Measurements from ENCODE around the gene IL10RB. TPM values are rescaled to one million over a fixed set of nuclear protein-coding genes. Genes with fewer than 3 reads are reported as not detected.

The IL10RB gene
- polyA plus RNA-seq, 1 donor: 76.6 TPM

DNA sequence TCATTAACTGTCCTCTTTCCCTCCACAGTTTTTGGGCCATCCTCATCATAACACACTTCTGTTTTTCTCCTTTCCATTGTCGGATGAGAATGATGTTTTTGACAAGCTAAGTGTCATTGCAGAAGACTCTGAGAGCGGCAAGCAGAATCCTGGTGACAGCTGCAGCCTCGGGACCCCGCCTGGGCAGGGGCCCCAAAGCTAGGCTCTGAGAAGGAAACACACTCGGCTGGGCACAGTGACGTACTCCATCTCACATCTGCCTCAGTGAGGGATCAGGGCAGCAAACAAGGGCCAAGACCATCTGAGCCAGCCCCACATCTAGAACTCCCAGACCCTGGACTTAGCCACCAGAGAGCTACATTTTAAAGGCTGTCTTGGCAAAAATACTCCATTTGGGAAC is 30.0 kb downstream of the IL10RB start:
- no peaks in the 10 kb centered on the region for H3K27me3 ChIP-seq (ENCODE audit: control insufficient read depth, insufficient read depth, low read length)
- no peak overlapping the region for H3K4me3 ChIP-seq (ENCODE audit: low read length)
- H3K4me1 ChIP-seq (ENCODE audit: control insufficient read depth, insufficient read depth, low read length): peaks cover 7% of the 10 kb centered on the region
- peaks cover 41% of the 10 kb centered on the region for H3K36me3 ChIP-seq (ENCODE audit: control insufficient read depth, insufficient read depth, low read length)
- H3K9me3 ChIP-seq (ENCODE audit: control insufficient read depth, low read depth, low read length): no peaks in the 10 kb centered on the region
- DNase-seq: no peak
- no peak overlapping the region for H3K27ac ChIP-seq (ENCODE audit: low read length)
- WGBS (ENCODE audit: insufficient coverage, low lambda C conversion rate): no CpG with 5 or more reads among the region's 6 CpGs

GRCh38 chr21:33299181-33299752 is 33.1 kb downstream of the IL10RB start:
- DNase-seq: no peak
- no peak overlapping the region for H3K4me3 ChIP-seq (ENCODE audit: low read length)
- peaks cover 17% of the 10 kb centered on the region for H3K4me1 ChIP-seq (ENCODE audit: control insufficient read depth, insufficient read depth, low read length)
- no peaks in the 10 kb centered on the region for H3K9me3 ChIP-seq (ENCODE audit: control insufficient read depth, low read depth, low read length)
- no peak overlapping the region for H3K27ac ChIP-seq (ENCODE audit: low read length)
- WGBS (ENCODE audit: insufficient coverage, low lambda C conversion rate): 20% methylated on average over 1 of the region's 5 CpGs
- H3K36me3 ChIP-seq (ENCODE audit: control insufficient read depth, insufficient read depth, low read length): peaks cover 15% of the 10 kb centered on the region
- H3K27me3 ChIP-seq (ENCODE audit: control insufficient read depth, insufficient read depth, low read length): no peaks in the 10 kb centered on the region

DNA sequence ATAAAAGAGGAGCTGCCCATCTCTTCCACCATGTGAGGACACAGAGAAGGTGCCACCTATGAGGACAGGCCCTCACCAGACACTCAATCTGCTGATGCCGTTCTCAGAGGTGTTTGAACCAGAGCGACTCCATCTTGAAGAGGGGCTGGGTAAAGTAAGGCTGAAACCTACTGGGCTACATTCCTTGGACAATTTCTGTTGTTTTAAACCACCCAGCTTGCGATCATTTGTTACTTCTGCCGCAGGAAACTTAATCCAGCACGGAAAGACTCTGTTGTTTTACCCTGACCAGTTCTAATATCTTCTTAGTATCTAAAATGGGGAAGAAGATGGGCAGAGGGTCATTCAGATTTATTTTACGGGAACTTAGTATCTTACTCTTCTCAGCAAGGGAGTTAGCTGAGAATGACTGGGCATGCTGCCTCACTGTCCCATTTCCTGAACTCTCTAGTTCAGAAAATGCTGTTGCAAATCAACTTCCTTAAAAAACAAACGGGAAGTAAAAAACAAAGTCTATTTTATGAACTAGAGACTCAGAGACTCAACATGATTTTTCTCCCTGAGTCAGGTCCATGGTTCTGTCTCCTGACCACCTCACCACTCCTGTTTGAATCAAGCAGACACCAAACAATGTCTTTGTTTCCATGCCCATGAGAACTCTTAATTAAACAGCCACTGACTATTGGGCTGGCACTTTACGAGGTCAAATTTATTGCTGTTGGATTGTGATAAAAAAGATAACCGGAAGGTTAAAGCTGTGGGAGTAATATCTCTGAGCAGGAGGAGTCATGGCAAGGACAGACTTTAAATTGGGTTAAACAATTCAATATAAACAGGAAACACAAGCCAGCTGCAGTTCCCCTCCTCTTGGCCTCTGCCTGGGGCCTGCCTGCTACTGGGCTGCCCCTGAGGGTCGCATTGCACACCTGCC is 34.8 kb downstream of the IL10RB start:
- peak in 1 of 2 donors; percentile 64 for DNase-seq
- no peak overlapping the region for H3K4me3 ChIP-seq (ENCODE audit: low read length)
- H3K4me1 ChIP-seq (ENCODE audit: control insufficient read depth, insufficient read depth, low read length): peaks cover 17% of the 10 kb centered on the region
- H3K27me3 ChIP-seq (ENCODE audit: control insufficient read depth, insufficient read depth, low read length): no peaks in the 10 kb centered on the region
- H3K9me3 ChIP-seq (ENCODE audit: control insufficient read depth, low read depth, low read length): no peaks in the 10 kb centered on the region
- peaks cover 10% of the 10 kb centered on the region for H3K36me3 ChIP-seq (ENCODE audit: control insufficient read depth, insufficient read depth, low read length)
- peak overlapping the region; percentile 44 for H3K27ac ChIP-seq (ENCODE audit: low read length)
- 80% methylated on average over 3 of the region's 10 CpGs for WGBS (ENCODE audit: insufficient coverage, low lambda C conversion rate)

GRCh38 chr21:33301632-33302002 is 35.5 kb downstream of the IL10RB start:
- DNase-seq: no peak
- WGBS (ENCODE audit: insufficient coverage, low lambda C conversion rate): no CpG with 5 or more reads among the region's 2 CpGs
- no peak overlapping the region for H3K4me3 ChIP-seq (ENCODE audit: low read length)
- peaks cover 17% of the 10 kb centered on the region for H3K4me1 ChIP-seq (ENCODE audit: control insufficient read depth, insufficient read depth, low read length)
- H3K9me3 ChIP-seq (ENCODE audit: control insufficient read depth, low read depth, low read length): no peaks in the 10 kb centered on the region
- no peaks in the 10 kb centered on the region for H3K27me3 ChIP-seq (ENCODE audit: control insufficient read depth, insufficient read depth, low read length)
- H3K27ac ChIP-seq (ENCODE audit: low read length): peak overlapping the region; percentile 44
- H3K36me3 ChIP-seq (ENCODE audit: control insufficient read depth, insufficient read depth, low read length): peaks cover 4% of the 10 kb centered on the region

DNA sequence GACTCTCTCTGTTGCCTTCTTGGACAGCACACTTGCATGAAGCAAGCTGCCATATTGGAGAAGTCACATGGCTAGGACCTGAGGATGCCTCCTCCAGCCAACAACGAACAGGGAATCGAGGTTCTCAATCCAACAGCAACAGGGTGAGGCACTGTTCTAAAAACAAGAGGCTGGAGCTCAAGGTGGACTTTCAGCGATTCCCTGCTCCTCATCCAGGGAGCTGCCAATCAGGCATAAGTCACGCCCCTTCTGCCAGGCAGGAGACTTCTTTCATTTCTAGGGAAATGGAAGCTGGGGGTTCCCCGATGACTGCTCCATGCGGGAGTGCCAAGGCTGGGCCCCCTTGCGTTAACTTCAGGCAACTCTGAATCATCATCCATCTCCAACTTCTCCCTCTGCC is 35.9 kb downstream of the IL10RB start:
- no peak for DNase-seq
- WGBS (ENCODE audit: insufficient coverage, low lambda C conversion rate): 80% methylated on average over 1 of the region's 7 CpGs
- H3K4me1 ChIP-seq (ENCODE audit: control insufficient read depth, insufficient read depth, low read length): peaks cover 17% of the 10 kb centered on the region
- H3K27ac ChIP-seq (ENCODE audit: low read length): peak overlapping the region; percentile 44
- H3K27me3 ChIP-seq (ENCODE audit: control insufficient read depth, insufficient read depth, low read length): no peaks in the 10 kb centered on the region
- no peak overlapping the region for H3K4me3 ChIP-seq (ENCODE audit: low read length)
- H3K36me3 ChIP-seq (ENCODE audit: control insufficient read depth, insufficient read depth, low read length): peaks cover 3% of the 10 kb centered on the region
- no peaks in the 10 kb centered on the region for H3K9me3 ChIP-seq (ENCODE audit: control insufficient read depth, low read depth, low read length)

DNA sequence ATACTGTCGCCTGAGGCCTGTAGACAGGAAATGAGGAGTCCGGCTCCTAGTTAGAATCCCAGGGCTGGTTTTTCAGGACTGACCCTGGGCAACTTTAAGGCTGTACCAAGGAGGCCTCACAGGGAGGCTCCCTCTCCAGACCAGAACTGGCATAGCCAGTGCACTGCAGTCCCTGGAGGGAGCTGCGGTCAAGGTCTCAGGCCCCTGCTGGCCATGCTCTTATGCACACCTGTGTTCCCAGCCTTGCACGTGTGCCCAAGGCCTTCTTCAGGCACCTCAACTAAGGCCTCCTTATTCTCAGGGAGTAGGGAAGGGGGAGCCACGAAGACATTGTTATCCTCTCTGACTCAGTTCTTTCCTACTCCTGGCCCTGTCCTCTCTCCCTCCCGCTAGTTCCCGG is 36.6 kb downstream of the IL10RB start:
- Histone ChIP-seq H3K27me3 (ENCODE audit: control insufficient read depth, insufficient read depth, low read length) (no peaks in the 10 kb centered on the region), H3K9me3 (ENCODE audit: control insufficient read depth, low read depth, low read length) (no peaks in the 10 kb centered on the region), H3K27ac (ENCODE audit: low read length) (no peak overlapping the region), H3K4me1 (ENCODE audit: control insufficient read depth, insufficient read depth, low read length) (peaks cover 17% of the 10 kb centered on the region), H3K36me3 (ENCODE audit: control insufficient read depth, insufficient read depth, low read length) (no peaks in the 10 kb centered on the region), H3K4me3 (ENCODE audit: low read length) (no peak overlapping the region)
- 78% methylated on average over 3 of the region's 7 CpGs for WGBS (ENCODE audit: insufficient coverage, low lambda C conversion rate)
- no peak for DNase-seq

GRCh38 chr21:33305344-33305671 is 39.1 kb downstream of the IL10RB start:
- H3K9me3 ChIP-seq (ENCODE audit: control insufficient read depth, low read depth, low read length): no peaks in the 10 kb centered on the region
- H3K36me3 ChIP-seq (ENCODE audit: control insufficient read depth, insufficient read depth, low read length): no peaks in the 10 kb centered on the region
- H3K4me3 ChIP-seq (ENCODE audit: low read length): no peak overlapping the region
- no CpG with 5 or more reads among the region's 4 CpGs for WGBS (ENCODE audit: insufficient coverage, low lambda C conversion rate)
- no peaks in the 10 kb centered on the region for H3K27me3 ChIP-seq (ENCODE audit: control insufficient read depth, insufficient read depth, low read length)
- H3K4me1 ChIP-seq (ENCODE audit: control insufficient read depth, insufficient read depth, low read length): peaks cover 17% of the 10 kb centered on the region
- no peak for DNase-seq
- no peak overlapping the region for H3K27ac ChIP-seq (ENCODE audit: low read length)

DNA sequence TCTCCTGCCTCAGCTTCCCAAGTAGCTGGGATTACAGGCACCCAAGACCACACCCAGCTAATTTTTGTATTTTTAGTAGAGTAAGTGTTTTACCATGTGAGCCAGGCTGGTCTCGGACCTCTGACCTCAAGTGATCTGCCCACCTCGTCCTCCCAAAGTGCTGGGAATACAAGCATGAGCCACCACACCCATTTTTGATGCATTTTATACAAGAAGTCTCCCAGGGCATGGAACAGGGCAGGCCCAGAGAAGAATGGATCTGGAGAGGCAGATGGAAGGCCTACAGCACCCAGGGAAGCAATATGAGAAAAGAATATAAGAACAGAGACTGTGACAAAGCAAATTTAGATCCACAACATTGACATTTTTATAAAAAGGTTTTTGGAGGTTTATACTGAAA is 39.8 kb downstream of the IL10RB start:
- DNase-seq: no peak
- H3K4me1 ChIP-seq (ENCODE audit: control insufficient read depth, insufficient read depth, low read length): peaks cover 12% of the 10 kb centered on the region
- H3K9me3 ChIP-seq (ENCODE audit: control insufficient read depth, low read depth, low read length): no peaks in the 10 kb centered on the region
- no peak overlapping the region for H3K4me3 ChIP-seq (ENCODE audit: low read length)
- H3K36me3 ChIP-seq (ENCODE audit: control insufficient read depth, insufficient read depth, low read length): no peaks in the 10 kb centered on the region
- no peak overlapping the region for H3K27ac ChIP-seq (ENCODE audit: low read length)
- no CpG with 5 or more reads among the region's 2 CpGs for WGBS (ENCODE audit: insufficient coverage, low lambda C conversion rate)
- no peaks in the 10 kb centered on the region for H3K27me3 ChIP-seq (ENCODE audit: control insufficient read depth, insufficient read depth, low read length)

GRCh38 chr21:33308586-33309490 is 42.7 kb downstream of the IL10RB start:
- Histone ChIP-seq H3K9me3 (ENCODE audit: control insufficient read depth, low read depth, low read length) (no peaks in the 10 kb centered on the region), H3K27ac (ENCODE audit: low read length) (no peak overlapping the region), H3K27me3 (ENCODE audit: control insufficient read depth, insufficient read depth, low read length) (no peaks in the 10 kb centered on the region), H3K4me3 (ENCODE audit: low read length) (no peak overlapping the region), H3K36me3 (ENCODE audit: control insufficient read depth, insufficient read depth, low read length) (no peaks in the 10 kb centered on the region), H3K4me1 (ENCODE audit: control insufficient read depth, insufficient read depth, low read length) (no peaks in the 10 kb centered on the region)
- WGBS (ENCODE audit: insufficient coverage, low lambda C conversion rate): no CpG with 5 or more reads among the region's 6 CpGs
- DNase-seq: no peak

- Histone ChIP-seq H3K36me3 (ENCODE audit: control insufficient read depth, insufficient read depth, low read length) (no peaks in the 10 kb centered on the region), H3K4me3 (ENCODE audit: low read length) (no peak overlapping the region), H3K4me1 (ENCODE audit: control insufficient read depth, insufficient read depth, low read length) (no peaks in the 10 kb centered on the region), H3K27ac (ENCODE audit: low read length) (no peak overlapping the region), H3K9me3 (ENCODE audit: control insufficient read depth, low read depth, low read length) (no peaks in the 10 kb centered on the region), H3K27me3 (ENCODE audit: control insufficient read depth, insufficient read depth, low read length) (no peaks in the 10 kb centered on the region)
- DNase-seq: no peak
- no CpG with 5 or more reads among the region's 1 CpG for WGBS (ENCODE audit: insufficient coverage, low lambda C conversion rate)
Measured at GRCh38 chr21:33309778-33310177, 43.6 kb downstream of the IL10RB start.
